Ectodermal cell (in vitro differentiated cells): ENCODE results near the gene ADSS2.
"Not testable (repeated sequence)": the region's sequence is repeated elsewhere in the genome, so short reads cannot be mapped to it uniquely, and the experiment has no call there.

Source experiments
- H3K27ac ChIP-seq: 2 replicates; pipeline ENCODE4 v1.7.0; 2013; ENCODE audit warnings: mild to moderate bottlenecking, low read depth, low read length; ENCODE audit not compliant: insufficient read depth, poor library complexity, severe bottlenecking
- H3K27me3 ChIP-seq: 2 replicates; pipeline ENCODE4 v1.7.0; 2013; ENCODE audit warnings: mild to moderate bottlenecking, low read length; ENCODE audit not compliant: insufficient read depth, control insufficient read depth, poor library complexity, severe bottlenecking
- H3K36me3 ChIP-seq: one replicate; pipeline ENCODE4 v1.7.0; 2013; ENCODE audit warnings: low read length; ENCODE audit not compliant: control insufficient read depth, insufficient read depth
- H3K4me1 ChIP-seq: one replicate; pipeline ENCODE4 v1.7.0; 2013; ENCODE audit warnings: low read length; ENCODE audit not compliant: control insufficient read depth, insufficient read depth
- H3K4me3 ChIP-seq: 2 replicates; pipeline ENCODE4 v1.7.0; 2013; ENCODE audit warnings: low read depth, low read length, control low read depth; ENCODE audit not compliant: insufficient read depth
- H3K9me3 ChIP-seq: 2 replicates; pipeline ENCODE4 v1.7.0; 2013; ENCODE audit warnings: mild to moderate bottlenecking, low read length, moderate library complexity; ENCODE audit not compliant: control insufficient read depth
- WGBS, 2 experiments: methylation state at CpG; one replicate each; pipeline ENCODE4 v1.1.7; 2013; ENCODE audit warnings: missing lambda C conversion rate in 2 of 2; 5-methylcytosine and 5-hydroxymethylcytosine counted together

ADSS2 gene

GRCh38 chr1:244384066-244384465, 67.6 kb downstream of the ADSS2 start:
- Histone ChIP-seq H3K36me3 (no peaks in the 10 kb centered on the region), H3K4me1 (no peaks in the 10 kb centered on the region), H3K27ac (no peak overlapping the region), H3K9me3 (no peaks in the 10 kb centered on the region), H3K4me3 (no peak overlapping the region), H3K27me3 (no peaks in the 10 kb centered on the region)
- WGBS, 2 experiments: 89 to 91% methylated on average over 3 of the region's 3 CpGs

- WGBS, 2 experiments: 93 to 98% methylated on average over 4 of the region's 4 CpGs
- Histone ChIP-seq H3K27me3 (no peaks in the 10 kb centered on the region), H3K9me3 (no peaks in the 10 kb centered on the region), H3K27ac (no peak overlapping the region), H3K36me3 (no peaks in the 10 kb centered on the region), H3K4me1 (no peaks in the 10 kb centered on the region), H3K4me3 (no peak overlapping the region)
These were observed 68.3 kb downstream of the ADSS2 start for GRCh38 chr1:244383278-244383884.

DNA sequence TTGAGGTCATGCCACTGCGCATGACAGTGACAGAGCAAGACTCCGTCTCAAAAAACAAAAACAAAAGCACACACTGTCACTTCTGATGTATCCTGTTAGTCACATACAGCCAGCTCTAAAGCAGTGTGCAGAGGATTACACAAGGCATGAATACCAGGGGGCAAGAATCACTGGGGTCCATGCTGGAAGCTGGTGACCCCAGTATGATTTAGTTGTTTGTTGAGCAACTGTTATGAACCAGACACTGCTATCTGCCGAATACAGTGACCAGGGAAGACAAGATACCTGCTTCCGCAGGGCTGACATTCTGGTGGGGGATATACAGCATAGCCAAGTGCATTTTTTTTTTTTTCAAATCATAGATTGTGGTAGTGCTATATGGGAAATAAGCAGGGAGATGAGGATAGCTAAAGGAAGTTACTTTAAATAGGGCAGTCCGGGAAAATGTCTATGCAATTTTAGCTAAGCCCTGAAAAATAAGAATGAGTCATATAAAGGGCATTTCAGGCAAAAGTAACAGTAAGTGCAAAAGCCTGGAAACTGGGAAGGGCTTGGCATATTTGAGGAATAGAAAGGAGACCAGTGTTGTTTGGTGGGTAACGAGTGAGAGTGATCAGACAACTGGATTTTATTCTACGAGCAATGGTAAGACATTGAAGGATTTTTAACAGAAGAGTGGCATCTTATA, 69.7 kb downstream of the ADSS2 start:
- no peak overlapping the region for H3K4me3 ChIP-seq
- 96 to 97% methylated on average over 7 of the region's 7 CpGs for WGBS, 2 experiments
- no peaks in the 10 kb centered on the region for H3K36me3 ChIP-seq
- H3K27me3 ChIP-seq: no peaks in the 10 kb centered on the region
- H3K4me1 ChIP-seq: no peaks in the 10 kb centered on the region
- H3K9me3 ChIP-seq: no peaks in the 10 kb centered on the region
- no peak overlapping the region for H3K27ac ChIP-seq

GRCh38 chr1:244376126-244376525, 75.6 kb downstream of the ADSS2 start:
- 86 to 90% methylated on average over 6 of the region's 6 CpGs for WGBS, 2 experiments

DNA sequence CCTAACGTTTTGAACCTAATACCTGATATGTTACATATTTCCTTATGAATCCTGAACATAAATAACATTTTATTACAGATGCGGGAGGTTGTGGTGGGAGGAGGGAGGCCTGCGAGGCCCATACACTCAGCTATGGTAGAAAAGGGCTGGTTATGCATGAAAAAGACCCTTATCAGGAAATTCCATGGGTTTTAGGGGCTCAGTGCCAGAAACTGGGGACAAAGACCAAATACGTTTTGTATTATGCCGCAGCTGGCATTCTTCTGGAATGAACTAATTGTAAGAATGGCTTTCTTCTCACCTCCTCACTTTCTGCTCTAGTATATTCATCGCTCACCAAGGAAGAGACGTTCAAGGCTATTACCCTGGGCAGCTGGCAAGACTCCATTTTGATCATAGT, 76.7 kb downstream of the ADSS2 start:
- H3K4me3 ChIP-seq: no peak overlapping the region
- peaks cover 6% of the 10 kb centered on the region for H3K4me1 ChIP-seq
- no peak overlapping the region for H3K27ac ChIP-seq
- 96 to 97% methylated on average over 7 of the region's 7 CpGs for WGBS, 2 experiments
- no peaks in the 10 kb centered on the region for H3K36me3 ChIP-seq
- no peaks in the 10 kb centered on the region for H3K27me3 ChIP-seq
- H3K9me3 ChIP-seq: no peaks in the 10 kb centered on the region

More at GRCh38 chr1:244376126-244376525, 75.6 kb downstream of the ADSS2 start:
- Histone ChIP-seq H3K27me3 (no peaks in the 10 kb centered on the region), H3K36me3 (no peaks in the 10 kb centered on the region), H3K27ac (no peak overlapping the region), H3K4me1 (peaks cover 6% of the 10 kb centered on the region), H3K4me3 (no peak overlapping the region), H3K9me3 (no peaks in the 10 kb centered on the region)

DNA sequence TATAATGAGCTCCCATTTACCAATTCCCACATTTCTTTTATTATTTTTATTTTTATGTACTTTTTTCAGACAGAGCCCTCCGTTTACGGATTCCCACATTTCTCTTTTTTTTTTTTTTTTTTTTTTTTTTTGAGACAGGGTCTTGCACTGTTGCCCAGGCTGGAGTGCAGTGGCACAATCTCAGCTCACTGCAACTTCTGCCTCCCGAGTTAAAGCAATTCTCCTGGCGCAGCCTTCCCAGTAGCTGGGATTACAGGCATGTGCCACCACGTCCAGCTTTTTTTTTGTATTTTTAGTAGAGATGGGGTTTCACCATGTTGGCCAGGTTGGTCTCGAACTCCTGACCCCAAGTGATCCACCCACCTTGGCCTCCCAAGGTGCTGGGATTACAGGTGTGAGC, 77.2 kb downstream of the ADSS2 start:
- not testable (repeated sequence) for H3K9me3 ChIP-seq, H3K4me1 ChIP-seq, H3K36me3 ChIP-seq, H3K27me3 ChIP-seq, H3K27ac ChIP-seq, H3K4me3 ChIP-seq
- WGBS, 2 experiments: 87 to 94% methylated on average over 5 to 6 of the region's 6 CpGs

DNA sequence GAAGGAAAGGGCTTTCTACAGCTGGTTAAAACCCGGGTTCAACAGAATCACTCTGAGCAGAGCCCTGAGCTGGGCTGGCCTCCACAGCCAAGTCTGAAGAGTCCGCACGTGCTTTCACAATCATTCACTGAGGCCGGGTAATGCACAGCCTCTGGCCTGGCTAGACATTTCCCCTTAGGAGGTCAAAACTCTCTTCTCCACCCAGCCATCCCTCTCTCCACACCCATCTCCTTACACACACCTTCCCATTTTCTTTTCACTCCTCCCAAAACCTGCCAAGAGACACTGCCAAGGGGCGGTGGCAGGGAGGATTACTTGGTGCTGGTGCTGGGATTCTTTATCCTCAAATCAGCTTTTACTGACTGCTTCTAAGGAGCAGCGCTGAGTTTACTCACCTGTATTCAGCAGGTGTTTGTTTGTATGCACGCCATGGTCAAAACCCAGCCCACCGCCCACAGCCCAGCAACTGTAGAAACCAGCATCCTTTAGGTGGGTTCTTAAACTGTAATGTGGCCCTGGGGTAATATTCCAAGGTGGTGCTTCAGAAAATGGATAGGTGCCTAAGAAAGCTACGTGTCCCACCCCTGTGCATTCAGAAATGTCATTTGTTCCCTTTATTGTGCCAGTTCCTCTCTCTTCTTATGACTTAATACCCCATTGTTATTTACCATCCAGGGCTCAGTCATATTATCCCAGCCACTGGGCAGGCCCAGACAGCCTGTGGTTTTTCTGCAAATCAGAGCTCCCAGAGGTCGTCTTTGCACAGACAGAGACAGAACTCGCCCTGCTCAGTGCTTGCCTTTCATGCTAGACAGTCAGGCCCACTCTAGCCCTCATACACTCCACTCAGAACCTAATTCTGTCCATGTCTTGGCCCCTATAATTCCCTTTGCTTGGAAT, 80.2 kb downstream of the ADSS2 start:
- Histone ChIP-seq H3K4me3 (no peak overlapping the region), H3K27ac (no peak overlapping the region), H3K4me1 (peaks cover 6% of the 10 kb centered on the region), H3K36me3 (no peaks in the 10 kb centered on the region), H3K27me3 (no peaks in the 10 kb centered on the region), H3K9me3 (no peaks in the 10 kb centered on the region)
- WGBS, 2 experiments: 89 to 91% methylated on average over 11 of the region's 11 CpGs

DNA sequence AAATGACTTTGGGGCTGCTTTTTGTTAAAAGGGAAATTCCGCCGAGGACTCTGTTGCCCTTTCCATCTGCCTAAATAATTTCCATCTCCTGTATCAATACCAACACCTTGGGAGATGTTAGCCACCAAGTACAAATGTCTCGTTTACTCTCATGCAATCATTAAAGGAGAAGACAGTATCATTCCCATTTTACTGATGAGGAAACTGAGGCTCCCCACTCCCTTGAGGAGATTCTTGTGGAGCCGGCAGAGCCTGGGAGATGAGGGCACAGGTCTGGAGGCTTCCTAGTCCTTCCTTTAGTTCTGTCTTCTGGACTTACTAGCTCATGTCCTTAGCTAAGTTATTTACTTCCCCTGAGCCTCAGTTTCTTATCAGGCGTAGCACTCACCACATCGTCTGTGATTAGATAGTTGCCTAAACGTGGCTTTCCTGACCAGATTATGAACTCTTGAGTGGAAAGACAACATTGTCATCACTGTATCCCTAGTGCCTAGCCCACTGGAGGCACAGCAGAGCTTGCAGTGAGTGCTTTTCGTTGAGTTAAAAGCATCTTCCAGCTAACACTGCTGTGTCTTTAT, 81.6 kb downstream of the ADSS2 start:
- 88 to 89% methylated on average over 8 of the region's 8 CpGs for WGBS, 2 experiments
- Histone ChIP-seq H3K9me3 (no peaks in the 10 kb centered on the region), H3K4me1 (peaks cover 6% of the 10 kb centered on the region), H3K4me3 (no peak overlapping the region), H3K27me3 (no peaks in the 10 kb centered on the region), H3K27ac (no peak overlapping the region), H3K36me3 (no peaks in the 10 kb centered on the region)

- no peak overlapping the region for H3K27ac ChIP-seq
- H3K4me3 ChIP-seq: no peak overlapping the region
- 82% methylated on average over 18 of the region's 18 CpGs for WGBS, 2 experiments
- H3K4me1 ChIP-seq: peaks cover 6% of the 10 kb centered on the region
- H3K27me3 ChIP-seq: no peaks in the 10 kb centered on the region
- H3K9me3 ChIP-seq: peaks cover 3% of the 10 kb centered on the region
- H3K36me3 ChIP-seq: no peaks in the 10 kb centered on the region
These were observed 82.3 kb downstream of the ADSS2 start for GRCh38 chr1:244369256-244370057.
